ENCODE measurements around the gene ZNRF3. TPM values are rescaled to one million over a fixed set of nuclear protein-coding genes. Genes with fewer than 3 reads are reported as not detected.

The ZNRF3 gene
- total RNA-seq, 1 donor from 2014 or later: 7.9 TPM

DNA sequence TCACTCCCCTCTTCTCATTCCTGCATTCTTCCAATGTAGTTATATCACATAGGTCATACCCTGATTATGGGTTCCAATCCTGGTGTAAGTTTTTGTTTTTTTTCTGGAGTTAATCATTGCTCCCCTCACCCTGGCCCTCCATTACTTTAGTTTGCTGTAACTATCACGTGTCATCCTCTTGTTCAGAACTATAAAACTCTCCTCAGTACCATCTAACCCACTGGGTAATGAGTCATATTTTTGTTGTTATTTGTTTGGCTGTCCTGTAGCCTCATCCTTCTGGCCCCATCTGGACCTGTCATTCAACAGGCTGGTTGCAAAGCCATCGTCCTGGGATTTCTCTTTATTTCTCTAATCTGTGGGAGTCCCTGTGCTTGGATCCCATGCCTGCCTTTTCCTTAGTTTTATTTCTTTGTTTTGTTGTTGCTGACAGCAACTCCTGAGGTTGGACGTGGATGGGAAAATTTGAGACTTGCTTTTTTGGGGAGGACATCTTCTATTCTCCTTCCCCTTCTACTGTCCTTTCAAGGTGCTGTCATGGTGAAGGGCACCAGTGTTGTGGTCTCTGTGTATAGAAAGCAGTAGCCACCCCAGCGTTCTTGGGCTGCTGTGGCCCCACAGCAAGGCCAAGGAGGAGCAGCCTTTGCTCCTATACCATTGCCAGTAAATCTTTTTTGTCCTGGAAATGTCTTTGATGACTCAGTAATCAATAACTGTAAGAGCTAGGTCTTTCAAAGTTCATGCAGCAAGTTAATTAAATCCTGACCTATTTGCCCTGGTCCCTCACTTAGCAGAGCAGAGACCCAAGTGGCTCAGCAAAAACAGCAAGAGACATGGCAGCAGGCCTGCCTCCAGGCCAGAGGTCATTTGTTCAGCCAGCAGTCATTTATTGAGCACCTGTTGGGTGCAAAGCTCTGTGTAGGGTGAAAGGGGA lies 95.8 kb downstream of the ZNRF3 start:
- Histone ChIP-seq H3K4me3 (no peak overlapping the region), H3K9me3 (no peaks in the 10 kb centered on the region), H3K36me3 (no peaks in the 10 kb centered on the region), H3K27me3 (no peaks in the 10 kb centered on the region), H3K4me1 (peaks cover 59% of the 10 kb centered on the region), H3K27ac (peak overlapping the region; percentile 78)
- no peak for DNase-seq (ENCODE audit: extremely low spot score in 2 of 2)
- intact Hi-C loops (cut with DNase I): no loop called here
- TF ChIP-seq, protein P1, sequence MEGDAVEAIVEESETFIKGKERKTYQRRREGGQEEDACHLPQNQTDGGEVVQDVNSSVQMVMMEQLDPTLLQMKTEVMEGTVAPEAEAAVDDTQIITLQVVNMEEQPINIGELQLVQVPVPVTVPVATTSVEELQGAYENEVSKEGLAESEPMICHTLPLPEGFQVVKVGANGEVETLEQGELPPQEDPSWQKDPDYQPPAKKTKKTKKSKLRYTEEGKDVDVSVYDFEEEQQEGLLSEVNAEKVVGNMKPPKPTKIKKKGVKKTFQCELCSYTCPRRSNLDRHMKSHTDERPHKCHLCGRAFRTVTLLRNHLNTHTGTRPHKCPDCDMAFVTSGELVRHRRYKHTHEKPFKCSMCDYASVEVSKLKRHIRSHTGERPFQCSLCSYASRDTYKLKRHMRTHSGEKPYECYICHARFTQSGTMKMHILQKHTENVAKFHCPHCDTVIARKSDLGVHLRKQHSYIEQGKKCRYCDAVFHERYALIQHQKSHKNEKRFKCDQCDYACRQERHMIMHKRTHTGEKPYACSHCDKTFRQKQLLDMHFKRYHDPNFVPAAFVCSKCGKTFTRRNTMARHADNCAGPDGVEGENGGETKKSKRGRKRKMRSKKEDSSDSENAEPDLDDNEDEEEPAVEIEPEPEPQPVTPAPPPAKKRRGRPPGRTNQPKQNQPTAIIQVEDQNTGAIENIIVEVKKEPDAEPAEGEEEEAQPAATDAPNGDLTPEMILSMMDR (IDR thresholded peaks at IDR 0.05): no peak
- TF ChIP-seq POLR2A (IDR thresholded peaks at IDR 0.05) (no peak), POLR2AphosphoS5 (IDR thresholded peaks at IDR 0.05; ENCODE audit: insufficient read depth in 1 of 2, low read depth in 1 of 2) (no peak)

DNA sequence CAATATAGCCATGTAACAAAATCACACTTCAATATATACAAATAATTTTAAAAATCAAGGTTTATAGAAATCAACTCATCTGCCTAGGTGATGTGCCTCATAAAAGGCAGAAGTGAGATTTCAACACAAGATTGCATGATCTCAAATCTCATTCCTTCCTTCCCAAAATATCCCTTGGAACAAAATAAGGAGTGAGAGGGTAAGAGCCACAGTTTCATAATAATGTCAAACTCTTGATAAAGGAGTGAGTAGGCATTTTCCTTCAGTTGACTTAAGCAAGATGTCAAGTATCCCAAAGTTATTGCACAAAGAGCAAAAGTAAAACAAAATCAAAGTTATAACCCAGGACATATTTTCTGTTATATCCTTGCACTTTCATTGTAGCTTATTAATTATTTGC lies 97.0 kb downstream of the ZNRF3 start:
- no peaks in the 10 kb centered on the region for H3K36me3 ChIP-seq
- intact Hi-C loops (cut with DNase I): no loop called here
- H3K4me1 ChIP-seq: peaks cover 64% of the 10 kb centered on the region
- H3K27me3 ChIP-seq: no peaks in the 10 kb centered on the region
- no peak overlapping the region for H3K4me3 ChIP-seq
- H3K27ac ChIP-seq: no peak overlapping the region
- H3K9me3 ChIP-seq: no peaks in the 10 kb centered on the region
- TF ChIP-seq POLR2A (IDR thresholded peaks at IDR 0.05): no peak
- no peak for TF ChIP-seq POLR2AphosphoS5 (IDR thresholded peaks at IDR 0.05; ENCODE audit: insufficient read depth in 1 of 2, low read depth in 1 of 2)
- DNase-seq (ENCODE audit: extremely low spot score in 2 of 2): no peak

- no peak overlapping the region for H3K27ac ChIP-seq
- no peak for DNase-seq (ENCODE audit: extremely low spot score in 2 of 2)
- no peak for TF ChIP-seq POLR2AphosphoS5 (IDR thresholded peaks at IDR 0.05; ENCODE audit: insufficient read depth in 1 of 2, low read depth in 1 of 2)
- no peaks in the 10 kb centered on the region for H3K36me3 ChIP-seq
- intact Hi-C loops (cut with DNase I): no loop called here
- no peaks in the 10 kb centered on the region for H3K27me3 ChIP-seq
- H3K4me1 ChIP-seq: peaks cover 50% of the 10 kb centered on the region
- H3K9me3 ChIP-seq: no peaks in the 10 kb centered on the region
- H3K4me3 ChIP-seq: no peak overlapping the region
Observed at GRCh38 chr22:28981818-28982499, 98.6 kb downstream of the ZNRF3 start.

DNA sequence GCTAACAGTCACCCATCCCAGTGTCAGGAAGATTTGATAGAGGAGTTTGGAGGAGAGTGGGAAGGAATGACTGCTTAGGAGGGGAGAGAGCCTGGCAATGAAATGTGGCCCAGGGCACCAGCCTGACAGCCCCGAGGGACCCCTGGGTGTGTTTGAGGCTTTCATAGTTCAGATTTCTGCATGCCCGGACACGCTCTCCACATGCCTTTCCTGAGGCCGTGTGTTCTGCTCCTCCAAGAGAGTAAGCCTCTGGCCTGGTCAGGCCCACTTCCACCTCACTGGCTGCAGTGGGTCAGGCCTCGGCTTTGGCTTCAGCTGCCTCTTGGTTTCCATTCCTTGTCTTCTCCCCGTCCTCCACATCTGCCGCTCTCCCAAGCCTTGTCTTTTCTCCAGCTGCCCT lies 99.8 kb downstream of the ZNRF3 start:
- TF ChIP-seq POLR2AphosphoS5 (IDR thresholded peaks at IDR 0.05; ENCODE audit: insufficient read depth in 1 of 2, low read depth in 1 of 2) (no peak), POLR2A (IDR thresholded peaks at IDR 0.05) (no peak)
- TF ChIP-seq, protein P1 (IDR thresholded peaks at IDR 0.05): no peak
- intact Hi-C loops (cut with DNase I): no loop called here
- no peak for DNase-seq (ENCODE audit: extremely low spot score in 2 of 2)
- no peaks in the 10 kb centered on the region for H3K9me3 ChIP-seq
- H3K27me3 ChIP-seq: no peaks in the 10 kb centered on the region
- no peak overlapping the region for H3K27ac ChIP-seq
- H3K36me3 ChIP-seq: no peaks in the 10 kb centered on the region
- peaks cover 38% of the 10 kb centered on the region for H3K4me1 ChIP-seq
- H3K4me3 ChIP-seq: no peak overlapping the region

DNA sequence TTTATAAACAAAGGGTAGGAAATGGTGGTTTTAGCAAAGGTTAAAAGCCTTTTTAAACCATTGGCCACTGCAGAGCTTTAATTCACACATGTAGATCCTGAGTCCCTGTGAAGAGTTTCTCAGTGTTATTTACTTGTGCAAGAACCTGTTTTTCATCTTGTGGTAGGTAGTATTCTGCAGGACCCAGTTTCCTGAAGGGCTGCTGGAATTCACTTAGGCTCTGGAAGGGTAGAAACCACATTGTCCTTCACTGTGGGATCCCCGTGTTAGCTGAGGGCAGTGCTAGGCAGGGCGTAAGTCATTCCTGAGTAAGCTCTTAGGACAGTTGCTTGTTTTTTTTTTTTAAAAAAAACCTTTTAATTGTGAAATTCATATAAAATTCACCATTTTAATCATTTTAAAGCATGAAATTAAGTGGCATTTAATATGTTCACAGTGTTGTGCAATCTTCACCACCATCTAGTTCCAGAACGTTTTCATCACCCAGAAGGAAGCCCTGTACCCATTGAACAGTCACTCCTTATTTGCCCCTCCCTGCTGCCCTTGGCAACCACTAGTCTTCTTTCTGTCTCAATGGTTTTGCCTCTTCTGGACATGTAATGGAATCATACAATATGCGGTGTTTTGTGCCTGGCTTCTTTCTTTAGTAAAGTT lies 100.5 kb downstream of the ZNRF3 start:
- H3K9me3 ChIP-seq: no peaks in the 10 kb centered on the region
- DNase-seq (ENCODE audit: extremely low spot score in 2 of 2): no peak
- H3K4me3 ChIP-seq: no peak overlapping the region
- TF ChIP-seq, protein P1 (IDR thresholded peaks at IDR 0.05): no peak
- TF ChIP-seq POLR2A (IDR thresholded peaks at IDR 0.05) (no peak), POLR2AphosphoS5 (IDR thresholded peaks at IDR 0.05; ENCODE audit: insufficient read depth in 1 of 2, low read depth in 1 of 2) (no peak)
- no peak overlapping the region for H3K27ac ChIP-seq
- H3K36me3 ChIP-seq: no peaks in the 10 kb centered on the region
- peaks cover 36% of the 10 kb centered on the region for H3K4me1 ChIP-seq
- intact Hi-C loops (cut with DNase I): no loop called here
- no peaks in the 10 kb centered on the region for H3K27me3 ChIP-seq
